GM23338 (cell line): ENCODE data around the gene ANAPC7. TPM values are rescaled to one million over a fixed set of nuclear protein-coding genes. Genes with fewer than 3 reads are reported as not detected.
A peak's percentile ranks its signal among the peaks of the same experiment; 100 is the strongest.

Source experiments
- ATAC-seq: fragments of 200-7000 bp; cut with Tn5 transposase; 3 replicates; pipeline ENCODE4 v1.9.1; 2020
- DNase-seq: peaks from one replicate; pipeline ENCODE4 v3.0.0-alpha.2; 2015; ENCODE audit warnings: low spot score
- H2AFZ ChIP-seq: fragments of 200-600 bp; sonication (generic); 2 replicates; pipeline ENCODE4 v1.8.0; 2016; ENCODE audit warnings: antibody characterized with exemption, mild to moderate bottlenecking, moderate library complexity
- H3F3A ChIP-seq: fragments of 200-600 bp; sonication (generic); replicated peaks from 2 replicates; pipeline ENCODE4 v1.8.0; 2017; ENCODE audit warnings: antibody characterized with exemption, mixed run types, low read depth
- H3K27ac ChIP-seq: fragments of 200-600 bp; sonication (generic); 2 replicates; pipeline ENCODE4 v1.6.1; 2016; ENCODE audit warnings: low read depth
- H3K27me3 ChIP-seq: fragments of 200-600 bp; sonication (generic); 2 replicates; pipeline ENCODE4 v1.8.0; 2016; ENCODE audit warnings: mild to moderate bottlenecking, mixed run types, moderate library complexity; ENCODE audit not compliant: insufficient read depth
- H3K36me3 ChIP-seq: fragments of 200-600 bp; sonication (generic); 2 replicates; pipeline ENCODE4 v1.8.0; 2016; ENCODE audit warnings: mild to moderate bottlenecking; ENCODE audit not compliant: insufficient read depth
- H3K4me1 ChIP-seq: fragments of 200-600 bp; sonication (generic); 2 replicates; pipeline ENCODE4 v1.8.0; 2016; ENCODE audit warnings: mild to moderate bottlenecking, moderate library complexity; ENCODE audit not compliant: insufficient read depth
- H3K4me2 ChIP-seq: fragments of 200-600 bp; sonication (generic); 2 replicates; pipeline ENCODE4 v1.7.1; 2017; ENCODE audit warnings: mixed run types
- H3K4me3 ChIP-seq: fragments of 200-600 bp; sonication (generic); 2 replicates; pipeline ENCODE4 v1.6.1; 2016; ENCODE audit warnings: mixed run types
- H3K79me2 ChIP-seq: fragments of 200-600 bp; sonication (generic); replicated peaks from 2 replicates; pipeline ENCODE4 v1.8.0; 2017; ENCODE audit warnings: mild to moderate bottlenecking; ENCODE audit not compliant: insufficient read depth
- H3K9me2 ChIP-seq: fragments of 200-600 bp; sonication (generic); 2 replicates; pipeline ENCODE4 v1.8.0; 2017; ENCODE audit not compliant: insufficient read depth
- H4K20me1 ChIP-seq: fragments of 200-600 bp; sonication (generic); replicated peaks from 2 replicates; pipeline ENCODE4 v1.8.0; 2017; ENCODE audit warnings: mild to moderate bottlenecking; ENCODE audit not compliant: insufficient read depth
- H3K27ac Mint-ChIP-seq: 2 replicates; pipeline ENCODE4 v1.8.0; 2020; ENCODE audit warnings: inconsistent platforms, mild to moderate bottlenecking, moderate library complexity, mixed read lengths
- H3K27me3 Mint-ChIP-seq: 3 replicates; pipeline ENCODE4 v1.8.0; 2022; ENCODE audit warnings: low read depth, mild to moderate bottlenecking, moderate library complexity, mixed read lengths, inconsistent platforms; ENCODE audit not compliant: insufficient read depth, poor library complexity
- H3K36me3 Mint-ChIP-seq: 3 replicates; pipeline ENCODE4 v1.8.0; 2021; ENCODE audit warnings: low read depth, mild to moderate bottlenecking, inconsistent platforms, moderate library complexity, mixed read lengths
- H3K4me1 Mint-ChIP-seq: 3 replicates; pipeline ENCODE4 v1.8.0; 2020; ENCODE audit warnings: mild to moderate bottlenecking, inconsistent platforms, mixed read lengths
- H3K4me3 Mint-ChIP-seq: 3 replicates; pipeline ENCODE4 v1.8.0; 2021; ENCODE audit warnings: moderate library complexity, mild to moderate bottlenecking, inconsistent platforms, mixed read lengths
- H3K9me3 Mint-ChIP-seq: 3 replicates; pipeline ENCODE4 v1.8.0; 2020; ENCODE audit warnings: moderate library complexity, mild to moderate bottlenecking, inconsistent platforms, mixed read lengths
- NANOG ChIP-seq: IDR thresholded peaks from 2 replicates; pipeline ENCODE4 v1.6.1; 2016; ENCODE audit warnings: antibody characterized with exemption, borderline replicate concordance
- POLR2AphosphoS5 ChIP-seq: IDR thresholded peaks from 2 replicates; pipeline ENCODE4 v1.6.1; 2016; ENCODE audit warnings: antibody characterized with exemption, low read depth
- ZNF114 ChIP-seq: fragments of 250-450 bp; sonication (Bioruptor Pico); IDR thresholded peaks from 2 replicates; pipeline ENCODE4 v1.5.0; 2020; ENCODE audit warnings: mild to moderate bottlenecking, moderate library complexity
- polyA plus RNA-seq: library from polyadenylated mRNA; unstranded; fragments of >200 nt; fragmentation: Nextera tagmentation; extraction: Ambion mirVana; gene quantifications from 2 replicates; pipeline ENCODE4 v1.2.1, GENCODE V29; 2016
- total RNA-seq: library from RNA; depleted of rRNA; stranded (reverse); fragments of >200 nt; shearing (Covaris generic); gene quantifications from 2 replicates; pipeline ENCODE4 v1.2.3, GENCODE V29; 2014
- TF ChIP-seq, protein P1 (sequence below): fragments of 250-450 bp; sonication (Bioruptor Pico); IDR thresholded peaks from 2 replicates; pipeline ENCODE4 v1.5.0; 2020; ENCODE audit warnings: mild to moderate bottlenecking, moderate library complexity

ANAPC7 gene
- total and polyA plus RNA-seq, 2 experiments from 2014 or later, result 71.0 to 99.3 TPM

GRCh38 chr12:110366321-110367142 lies 37.0 kb downstream of the ANAPC7 start:
- H3K4me3 Mint-ChIP-seq, result no peak overlapping the region
- Histone ChIP-seq H3K4me1 (no peaks in the 10 kb centered on the region), H2AFZ (no peak overlapping the region), H3K4me2 (no peak overlapping the region), H4K20me1 (no peaks in the 10 kb centered on the region), H3K27me3 (no peaks in the 10 kb centered on the region), H3F3A (0 out of 2 replicates have a peak, but pooled peaks cover 3% of the 10 kb centered on the region), H3K27ac (no peak overlapping the region), H3K4me3 (no peak overlapping the region), H3K79me2 (no peaks in the 10 kb centered on the region), H3K36me3 (no peaks in the 10 kb centered on the region; the same call in 1 of the 2 replicates), H3K9me2 (no peaks in the 10 kb centered on the region)
- no peaks in the 10 kb centered on the region for H3K4me1 Mint-ChIP-seq
- no peaks in the 10 kb centered on the region; the same call in 2 of the 3 replicates for H3K9me3 Mint-ChIP-seq
- TF ChIP-seq ZNF114, result no peak
- no peak for TF ChIP-seq POLR2AphosphoS5
- TF ChIP-seq, protein P1, sequence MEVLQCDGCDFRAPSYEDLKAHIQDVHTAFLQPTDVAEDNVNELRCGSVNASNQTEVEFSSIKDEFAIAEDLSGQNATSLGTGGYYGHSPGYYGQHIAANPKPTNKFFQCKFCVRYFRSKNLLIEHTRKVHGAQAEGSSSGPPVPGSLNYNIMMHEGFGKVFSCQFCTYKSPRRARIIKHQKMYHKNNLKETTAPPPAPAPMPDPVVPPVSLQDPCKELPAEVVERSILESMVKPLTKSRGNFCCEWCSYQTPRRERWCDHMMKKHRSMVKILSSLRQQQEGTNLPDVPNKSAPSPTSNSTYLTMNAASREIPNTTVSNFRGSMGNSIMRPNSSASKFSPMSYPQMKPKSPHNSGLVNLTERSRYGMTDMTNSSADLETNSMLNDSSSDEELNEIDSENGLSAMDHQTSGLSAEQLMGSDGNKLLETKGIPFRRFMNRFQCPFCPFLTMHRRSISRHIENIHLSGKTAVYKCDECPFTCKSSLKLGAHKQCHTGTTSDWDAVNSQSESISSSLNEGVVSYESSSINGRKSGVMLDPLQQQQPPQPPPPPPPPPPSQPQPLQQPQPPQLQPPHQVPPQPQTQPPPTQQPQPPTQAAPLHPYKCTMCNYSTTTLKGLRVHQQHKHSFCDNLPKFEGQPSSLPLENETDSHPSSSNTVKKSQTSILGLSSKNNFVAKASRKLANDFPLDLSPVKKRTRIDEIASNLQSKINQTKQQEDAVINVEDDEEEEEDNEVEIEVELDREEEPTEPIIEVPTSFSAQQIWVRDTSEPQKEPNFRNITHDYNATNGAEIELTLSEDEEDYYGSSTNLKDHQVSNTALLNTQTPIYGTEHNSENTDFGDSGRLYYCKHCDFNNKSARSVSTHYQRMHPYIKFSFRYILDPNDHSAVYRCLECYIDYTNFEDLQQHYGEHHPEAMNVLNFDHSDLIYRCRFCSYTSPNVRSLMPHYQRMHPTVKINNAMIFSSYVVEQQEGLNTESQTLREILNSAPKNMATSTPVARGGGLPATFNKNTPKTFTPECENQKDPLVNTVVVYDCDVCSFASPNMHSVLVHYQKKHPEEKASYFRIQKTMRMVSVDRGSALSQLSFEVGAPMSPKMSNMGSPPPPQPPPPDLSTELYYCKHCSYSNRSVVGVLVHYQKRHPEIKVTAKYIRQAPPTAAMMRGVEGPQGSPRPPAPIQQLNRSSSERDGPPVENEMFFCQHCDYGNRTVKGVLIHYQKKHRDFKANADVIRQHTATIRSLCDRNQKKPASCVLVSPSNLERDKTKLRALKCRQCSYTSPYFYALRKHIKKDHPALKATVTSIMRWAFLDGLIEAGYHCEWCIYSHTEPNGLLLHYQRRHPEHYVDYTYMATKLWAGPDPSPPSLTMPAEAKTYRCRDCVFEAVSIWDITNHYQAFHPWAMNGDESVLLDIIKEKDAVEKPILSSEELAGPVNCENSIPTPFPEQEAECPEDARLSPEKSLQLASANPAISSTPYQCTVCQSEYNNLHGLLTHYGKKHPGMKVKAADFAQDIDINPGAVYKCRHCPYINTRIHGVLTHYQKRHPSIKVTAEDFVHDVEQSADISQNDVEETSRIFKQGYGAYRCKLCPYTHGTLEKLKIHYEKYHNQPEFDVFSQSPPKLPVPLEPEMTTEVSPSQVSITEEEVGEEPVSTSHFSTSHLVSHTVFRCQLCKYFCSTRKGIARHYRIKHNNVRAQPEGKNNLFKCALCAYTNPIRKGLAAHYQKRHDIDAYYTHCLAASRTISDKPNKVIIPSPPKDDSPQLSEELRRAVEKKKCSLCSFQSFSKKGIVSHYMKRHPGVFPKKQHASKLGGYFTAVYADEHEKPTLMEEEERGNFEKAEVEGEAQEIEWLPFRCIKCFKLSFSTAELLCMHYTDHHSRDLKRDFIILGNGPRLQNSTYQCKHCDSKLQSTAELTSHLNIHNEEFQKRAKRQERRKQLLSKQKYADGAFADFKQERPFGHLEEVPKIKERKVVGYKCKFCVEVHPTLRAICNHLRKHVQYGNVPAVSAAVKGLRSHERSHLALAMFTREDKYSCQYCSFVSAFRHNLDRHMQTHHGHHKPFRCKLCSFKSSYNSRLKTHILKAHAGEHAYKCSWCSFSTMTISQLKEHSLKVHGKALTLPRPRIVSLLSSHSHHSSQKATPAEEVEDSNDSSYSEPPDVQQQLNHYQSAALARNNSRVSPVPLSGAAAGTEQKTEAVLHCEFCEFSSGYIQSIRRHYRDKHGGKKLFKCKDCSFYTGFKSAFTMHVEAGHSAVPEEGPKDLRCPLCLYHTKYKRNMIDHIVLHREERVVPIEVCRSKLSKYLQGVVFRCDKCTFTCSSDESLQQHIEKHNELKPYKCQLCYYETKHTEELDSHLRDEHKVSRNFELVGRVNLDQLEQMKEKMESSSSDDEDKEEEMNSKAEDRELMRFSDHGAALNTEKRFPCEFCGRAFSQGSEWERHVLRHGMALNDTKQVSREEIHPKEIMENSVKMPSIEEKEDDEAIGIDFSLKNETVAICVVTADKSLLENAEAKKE (CRISPR knock-in tag), result no peak
- TF ChIP-seq NANOG, result no peak
- peaks cover 7% of the 10 kb centered on the region for H3K27me3 Mint-ChIP-seq
- peaks cover 14% of the 10 kb centered on the region; the same call in 2 of the 3 replicates for H3K36me3 Mint-ChIP-seq
- no peak overlapping the region for H3K27ac Mint-ChIP-seq
- no peak for DNase-seq
- peak; percentile 13 for ATAC-seq
